IMR-90 (cell line): Measurements from ENCODE around the gene AJM1. TPM values are rescaled to one million over a fixed set of nuclear protein-coding genes. Genes with fewer than 3 reads are reported as not detected.

Experiments
- ATAC-seq: fragments of 200-7000 bp; cut with Tn5 transposase; 2 replicates; pipeline ENCODE4 v1.9.1; 2020; ENCODE audit warnings: low read depth, mild to moderate bottlenecking, moderate library complexity
- BruUV-seq: library from RNA; stranded (reverse); fragments of 400-500 nt; replicated peaks from 2 replicates; lab custom pipeline; 2021; lab: Mats Ljungman, UMichigan
- CTCF ChIA-PET: fragments of 300-600 bp; formaldehyde crosslinking; extraction: SDS; loops from one replicate; lab custom pipeline; 2021; ENCODE audit warnings: antibody characterized with exemption; lab: Yijun Ruan, JAX
- POLR2A ChIA-PET: fragments of 300-600 bp; sonication (Branson Sonifier 250); formaldehyde crosslinking; loops from one replicate; lab custom pipeline; 2022; ENCODE audit warnings: antibody characterized with exemption; ENCODE audit not compliant: unreplicated experiment; lab: Charles Lee
- DNase-seq: peaks from one replicate; pipeline ENCODE4 v3.0.0; 2013
- H2AFZ ChIP-seq: replicated peaks from 2 replicates; pipeline ENCODE3; 2013; ENCODE audit warnings: low read length, mild to moderate bottlenecking; ENCODE audit not compliant: poor library complexity
- H2AK5ac ChIP-seq: 2 replicates; pipeline ENCODE4 v1.6.1; 2013; ENCODE audit warnings: low read depth, low read length, inconsistent platforms
- H2AK9ac ChIP-seq: replicated peaks from 2 replicates; pipeline ENCODE3; 2013; ENCODE audit warnings: mild to moderate bottlenecking, low read depth, low read length, moderate library complexity; ENCODE audit not compliant: poor library complexity
- H2BK120ac ChIP-seq: 2 replicates; pipeline ENCODE4 v1.6.1; 2013; ENCODE audit warnings: low read depth, low read length, inconsistent platforms
- H2BK15ac ChIP-seq: 3 replicates; pipeline ENCODE4 v1.6.1; 2013; ENCODE audit warnings: low read depth, low read length, inconsistent platforms
- H2BK20ac ChIP-seq: 2 replicates; pipeline ENCODE4 v1.6.1; 2013; ENCODE audit warnings: low read depth, mild to moderate bottlenecking, inconsistent platforms, low read length, moderate library complexity
- H2BK5ac ChIP-seq: 2 replicates; pipeline ENCODE4 v1.6.1; 2013; ENCODE audit warnings: mild to moderate bottlenecking, low read depth, low read length, inconsistent platforms; ENCODE audit not compliant: poor library complexity, severe bottlenecking
- H3K14ac ChIP-seq: replicated peaks from 2 replicates; pipeline ENCODE4 v1.6.1; 2013; ENCODE audit warnings: low read depth, low read length, inconsistent platforms
- H3K18ac ChIP-seq: 2 replicates; pipeline ENCODE4 v1.6.1; 2013; ENCODE audit warnings: low read depth, low read length, control low read depth
- H3K23ac ChIP-seq: 2 replicates; pipeline ENCODE4 v1.6.1; 2013; ENCODE audit warnings: low read depth, low read length, inconsistent platforms
- H3K27ac ChIP-seq: 2 replicates; pipeline ENCODE4 v1.5.1; 2013; ENCODE audit warnings: mild to moderate bottlenecking, control low read depth, low read length; ENCODE audit not compliant: insufficient read depth
- H3K27me3 ChIP-seq: 2 replicates; pipeline ENCODE4 v1.6.1; 2013; ENCODE audit warnings: low read length; ENCODE audit not compliant: control insufficient read depth, insufficient read depth
- H3K36me3 ChIP-seq: 2 replicates; pipeline ENCODE4 v1.6.1; 2013; ENCODE audit warnings: low read length, mixed read lengths; ENCODE audit not compliant: control insufficient read depth, insufficient read depth
- H3K4ac ChIP-seq: 2 replicates; pipeline ENCODE4 v1.6.1; 2013; ENCODE audit warnings: low read depth, low read length, inconsistent platforms
- H3K4me1 ChIP-seq: 2 replicates; pipeline ENCODE4 v1.6.1; 2013; ENCODE audit warnings: low read length, mixed read lengths; ENCODE audit not compliant: control insufficient read depth, insufficient read depth
- H3K4me2 ChIP-seq: 2 replicates; pipeline ENCODE4 v1.6.1; 2013; ENCODE audit warnings: low read depth, mild to moderate bottlenecking, control low read depth, low read length, moderate library complexity
- H3K4me3 ChIP-seq: 2 replicates; pipeline ENCODE4 v1.5.1; 2013; ENCODE audit warnings: low read depth, mild to moderate bottlenecking, control low read depth, low read length, moderate library complexity; ENCODE audit not compliant: insufficient read depth
- H3K56ac ChIP-seq: 2 replicates; pipeline ENCODE4 v1.6.1; 2013; ENCODE audit warnings: low read length, inconsistent platforms; ENCODE audit not compliant: insufficient read depth; ENCODE audit errors: extremely low read depth
- H3K79me1 ChIP-seq, 2 experiments: 2 replicates each; pipeline ENCODE4 v1.6.1; 2013; ENCODE audit warnings: low read length in 2 of 2, inconsistent platforms in 1 of 2, low read depth in 1 of 2
- H3K9ac ChIP-seq: 2 replicates; pipeline ENCODE4 v1.6.1; 2013; ENCODE audit warnings: low read depth, low read length, control low read depth
- H3K9me1 ChIP-seq: 2 replicates; pipeline ENCODE4 v1.6.1; 2013; ENCODE audit warnings: low read length, inconsistent platforms; ENCODE audit not compliant: insufficient read depth
- H3K9me3 ChIP-seq: 2 replicates; pipeline ENCODE4 v1.6.1; 2013; ENCODE audit warnings: low read length; ENCODE audit not compliant: control insufficient read depth, insufficient read depth
- H4K20me1 ChIP-seq: 2 replicates; pipeline ENCODE4 v1.6.1; 2013; ENCODE audit warnings: low read length, inconsistent platforms; ENCODE audit not compliant: insufficient read depth
- H4K5ac ChIP-seq: 2 replicates; pipeline ENCODE4 v1.6.1; 2013; ENCODE audit warnings: mild to moderate bottlenecking, low read depth, low read length, control low read depth
- H4K8ac ChIP-seq, 2 experiments: 2 replicates each; pipeline ENCODE4 v1.6.1; 2013; ENCODE audit warnings: low read depth in 2 of 2, low read length in 2 of 2, control low read depth in 1 of 2, inconsistent platforms in 1 of 2
- H4K91ac ChIP-seq: 2 replicates; pipeline ENCODE4 v1.6.1; 2013; ENCODE audit warnings: low read depth, low read length, inconsistent platforms; ENCODE audit not compliant: insufficient read depth
- CEBPB ChIP-seq: IDR thresholded peaks from 2 replicates; pipeline ENCODE4 v1.6.1; 2012; ENCODE audit warnings: low read depth, low read length, improper control_type of control experiment
- CHD1 ChIP-seq: IDR thresholded peaks from 2 replicates; pipeline ENCODE4 v1.6.1; 2012; ENCODE audit warnings: low read depth, low read length, improper control_type of control experiment
- ELK1 ChIP-seq: fragments of 150-350 bp; IDR thresholded peaks from 2 replicates; pipeline ENCODE4 v1.6.1; 2016; ENCODE audit warnings: low read depth, mild to moderate bottlenecking, low read length, moderate library complexity, borderline replicate concordance
- FOS ChIP-seq: fragments of 150-350 bp; IDR thresholded peaks from 2 replicates; pipeline ENCODE4 v1.6.1; 2016; ENCODE audit warnings: low read depth, low read length
- MAZ ChIP-seq: IDR thresholded peaks from 2 replicates; pipeline ENCODE4 v1.6.1; 2012; ENCODE audit warnings: low read depth, mild to moderate bottlenecking, low read length, improper control_type of control experiment, moderate library complexity, borderline replicate concordance
- MXI1 ChIP-seq: IDR thresholded peaks from 2 replicates; pipeline ENCODE4 v1.6.1; 2012; ENCODE audit warnings: low read depth, mild to moderate bottlenecking, low read length, moderate library complexity, borderline replicate concordance
- NFE2L2 ChIP-seq: fragments of 150-350 bp; IDR thresholded peaks from 2 replicates; pipeline ENCODE4 v1.6.1; 2016; ENCODE audit warnings: low read depth, mild to moderate bottlenecking, low read length
- POLR2A ChIP-seq: IDR thresholded peaks from 2 replicates; pipeline ENCODE4 v1.6.1; 2012; ENCODE audit warnings: mild to moderate bottlenecking, low read depth, low read length
- RAD21 ChIP-seq: IDR thresholded peaks from 2 replicates; pipeline ENCODE4 v1.6.1; 2012; ENCODE audit warnings: low read length, improper control_type of control experiment
- WGBS, 2 experiments: methylation state at CpG; one replicate each; pipeline versions ENCODE4 v1.1.5 to v1.1.7; 2013; ENCODE audit warnings: missing lambda C conversion rate in 2 of 2; ENCODE audit not compliant: insufficient read length in 1 of 2; ENCODE audit errors: extremely low coverage in 2 of 2; 5-methylcytosine and 5-hydroxymethylcytosine counted together
- dilution Hi-C: fragments of 300-500 bp; cut with HindIII; formaldehyde crosslinking; loops from one replicate; pipeline ENCODE4 v1.14.3; 2018; ENCODE audit warnings: low sequenced_read_pairs; ENCODE audit not compliant: unreplicated experiment
- in situ Hi-C: fragments of 300-500 bp; cut with MboI; formaldehyde crosslinking; loops from 3 replicates; pipeline ENCODE4 v1.14.3; 2019; ENCODE audit warnings: low sequenced_read_pairs, inconsistent platforms, mixed read lengths
- intact Hi-C: fragments of 100-400 bp; cut with micrococcal nuclease; formaldehyde crosslinking; loops from 2 replicates; pipeline ENCODE4 v1.10.0; 2022
- polyA plus RNA-seq, 3 experiments: library from polyadenylated mRNA; depleted of rRNA; stranded (reverse); fragments of >200 nt; gene quantifications; 2 replicates each; pipeline ENCODE4 v1.2.3, GENCODE V29; 2012; ENCODE audit warnings: low replicate concordance in 1 of 3
- total RNA-seq: library from RNA; depleted of rRNA; stranded (reverse); fragments of >200 nt; gene quantifications from 2 replicates; pipeline ENCODE4 v1.2.3, GENCODE V29; 2012

The AJM1 gene
- total and polyA plus RNA-seq, 2 of the 4 experiments (the other 2 are of a cell fraction): 0.18 to 1.5 TPM

GRCh38 chr9:136880651-136881050, 38.4 kb downstream of the AJM1 start:
- no peak overlapping the region for H3K14ac ChIP-seq
- no peak for TF ChIP-seq POLR2A
- no peak for TF ChIP-seq MAZ
- no peak for TF ChIP-seq CEBPB
- TF ChIP-seq FOS: no peak
- TF ChIP-seq RAD21: no peak
- no peak for TF ChIP-seq ELK1
- no peak for TF ChIP-seq NFE2L2
- TF ChIP-seq MXI1: no peak
- TF ChIP-seq CHD1: no peak
- BruUV-seq: no TSS peak
- H2BK5ac ChIP-seq: no peak overlapping the region
- no peak for ATAC-seq
- H3K9me3 ChIP-seq: no peaks in the 10 kb centered on the region
- no peak overlapping the region for H3K56ac ChIP-seq
- ChIA-PET CTCF (no interaction called here), POLR2A (no interaction called here)
- 0 out of 2 replicates have a peak, but pooled peaks cover 4% of the 10 kb centered on the region for H3K9me1 ChIP-seq
- H3K27me3 ChIP-seq: no peaks in the 10 kb centered on the region
- no peak overlapping the region for H3K4ac ChIP-seq
- no peak overlapping the region for H3K23ac ChIP-seq
- DNase-seq: no peak
- no peak overlapping the region for H2AFZ ChIP-seq
- 92% methylated on average over 4 of the region's 11 CpGs; no CpG with 5 or more reads in 1 of the 2 experiments for WGBS, 2 experiments
- H4K5ac ChIP-seq: no peak overlapping the region
- H3K9ac ChIP-seq: no peak overlapping the region
- no peaks in the 10 kb centered on the region for H3K36me3 ChIP-seq
- no peak overlapping the region for H2BK15ac ChIP-seq
- H2BK120ac ChIP-seq: no peak overlapping the region
- dilution Hi-C loops: no loop called here
- intact Hi-C loops: no loop called here
- H3K4me1 ChIP-seq: peaks cover 10% of the 10 kb centered on the region
- no peak overlapping the region for H2AK5ac ChIP-seq
- no peak overlapping the region for H2AK9ac ChIP-seq
- H4K8ac ChIP-seq: no peak overlapping the region
- H3K18ac ChIP-seq: no peak overlapping the region
- H3K4me2 ChIP-seq: no peak overlapping the region
- in situ Hi-C loops: no loop called here
- no peak overlapping the region for H3K27ac ChIP-seq
- H4K91ac ChIP-seq: no peak overlapping the region
- no peak overlapping the region for H2BK20ac ChIP-seq
- no peaks in the 10 kb centered on the region for H3K79me1 ChIP-seq
- H4K20me1 ChIP-seq: no peaks in the 10 kb centered on the region
- H3K4me3 ChIP-seq: no peak overlapping the region
